Middle frontal gyrus (tissue), 1 donor: ENCODE results near the gene SWI5.
"Not testable (repeated sequence)": the region's sequence is repeated elsewhere in the genome, so short reads cannot be mapped to it uniquely, and the experiment has no call there.

Experiments
- DNase-seq: peaks from one replicate; pipeline ENCODE4 v3.0.0-alpha.2; 2015; ENCODE audit warnings: low spot score; ENCODE audit errors: extremely low spot score

Gene SWI5

DNA sequence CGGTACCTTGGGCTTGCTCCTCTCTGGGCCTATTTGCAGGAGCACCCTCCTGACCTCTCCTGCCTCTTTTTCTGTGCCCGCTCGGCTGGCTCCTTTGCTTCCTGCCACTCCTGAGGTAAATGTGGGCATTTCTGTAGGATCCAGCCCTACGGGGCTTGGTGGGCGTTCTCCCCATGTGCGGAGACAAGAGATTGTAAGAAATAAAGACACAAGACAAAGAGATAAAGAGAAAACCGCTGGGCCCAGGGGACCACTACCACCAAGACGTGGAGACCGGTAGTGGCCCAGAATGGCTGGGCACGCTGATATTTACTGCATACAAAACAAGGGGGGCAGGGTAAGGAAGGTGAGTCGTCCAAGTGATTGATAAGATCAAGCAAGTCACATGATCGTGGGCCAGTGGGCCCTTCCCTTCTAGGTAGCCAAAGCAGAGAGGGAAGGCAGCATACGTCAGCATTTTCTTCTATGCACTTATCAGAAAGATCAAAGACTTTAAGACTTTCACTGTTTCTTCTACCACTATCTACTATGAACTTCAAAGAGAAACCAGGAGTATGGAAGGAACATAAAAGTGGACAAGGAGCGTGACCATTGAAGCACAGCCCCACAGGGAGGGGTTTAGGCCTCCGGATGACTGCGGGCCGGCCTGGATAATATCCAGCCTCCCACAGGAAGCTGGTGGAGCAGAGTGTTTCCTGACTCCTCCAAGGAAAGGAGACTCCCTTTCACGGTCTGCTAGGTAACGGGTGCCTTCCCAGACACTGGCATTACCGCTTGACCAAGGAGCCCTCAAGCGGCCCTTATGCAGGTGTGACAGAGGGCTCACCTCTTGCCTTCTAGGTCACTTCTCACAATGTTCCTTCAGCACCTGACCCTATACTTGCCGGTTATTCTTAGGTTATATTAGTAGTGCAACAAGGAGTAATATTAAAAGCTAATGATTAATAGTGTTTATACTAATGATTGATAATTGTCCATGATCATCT lies 3.3 kb downstream of the SWI5 start:
- DNase-seq: not testable (repeated sequence)

DNA sequence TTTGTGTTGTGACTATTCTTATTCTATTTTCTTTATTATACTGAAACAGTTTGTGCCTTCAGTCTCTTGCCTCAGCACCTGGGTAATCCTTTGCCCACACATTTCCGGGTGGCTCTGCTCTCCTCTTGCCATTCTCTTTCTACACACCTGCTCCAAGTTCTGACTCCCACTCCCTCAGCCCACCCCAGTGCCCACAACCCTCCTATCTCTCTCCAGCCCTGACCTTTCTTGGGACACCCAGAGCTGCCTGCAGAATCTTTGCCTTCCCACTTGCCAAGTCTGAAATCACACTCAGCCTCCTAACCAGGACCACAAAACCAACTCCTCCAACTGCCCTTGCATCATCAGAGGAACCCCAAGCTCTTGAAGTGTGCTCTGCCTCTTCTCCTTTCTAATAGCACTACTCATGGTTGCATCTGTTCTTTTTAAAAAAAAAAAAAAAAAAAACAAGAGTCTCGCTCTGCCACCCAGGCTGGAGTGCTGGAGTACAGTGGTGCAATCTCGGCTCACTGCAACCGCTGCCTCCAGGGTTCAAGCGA lies 4.1 kb downstream of the SWI5 start:
- no peak for DNase-seq

DNA sequence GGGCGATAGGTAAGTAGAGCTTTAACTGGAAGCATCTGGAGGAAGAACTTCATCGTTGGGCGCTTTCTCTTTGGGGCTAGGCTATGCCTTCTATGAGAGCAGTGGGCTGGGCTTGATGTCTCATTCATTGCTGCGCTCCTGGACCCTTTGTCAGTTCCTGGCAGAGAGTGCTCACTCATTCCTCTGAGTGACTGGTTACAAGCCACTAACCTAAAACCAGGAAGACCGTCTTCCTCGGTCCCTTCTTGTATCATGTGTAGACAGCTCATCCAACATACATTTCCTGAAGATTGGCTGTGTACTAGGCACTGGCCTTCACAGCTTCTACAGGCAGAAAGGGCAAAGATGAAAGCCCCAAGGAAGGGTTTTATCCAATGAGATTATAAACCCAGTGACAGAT lies 6.4 kb downstream of the SWI5 start:
- no peak for DNase-seq

DNA sequence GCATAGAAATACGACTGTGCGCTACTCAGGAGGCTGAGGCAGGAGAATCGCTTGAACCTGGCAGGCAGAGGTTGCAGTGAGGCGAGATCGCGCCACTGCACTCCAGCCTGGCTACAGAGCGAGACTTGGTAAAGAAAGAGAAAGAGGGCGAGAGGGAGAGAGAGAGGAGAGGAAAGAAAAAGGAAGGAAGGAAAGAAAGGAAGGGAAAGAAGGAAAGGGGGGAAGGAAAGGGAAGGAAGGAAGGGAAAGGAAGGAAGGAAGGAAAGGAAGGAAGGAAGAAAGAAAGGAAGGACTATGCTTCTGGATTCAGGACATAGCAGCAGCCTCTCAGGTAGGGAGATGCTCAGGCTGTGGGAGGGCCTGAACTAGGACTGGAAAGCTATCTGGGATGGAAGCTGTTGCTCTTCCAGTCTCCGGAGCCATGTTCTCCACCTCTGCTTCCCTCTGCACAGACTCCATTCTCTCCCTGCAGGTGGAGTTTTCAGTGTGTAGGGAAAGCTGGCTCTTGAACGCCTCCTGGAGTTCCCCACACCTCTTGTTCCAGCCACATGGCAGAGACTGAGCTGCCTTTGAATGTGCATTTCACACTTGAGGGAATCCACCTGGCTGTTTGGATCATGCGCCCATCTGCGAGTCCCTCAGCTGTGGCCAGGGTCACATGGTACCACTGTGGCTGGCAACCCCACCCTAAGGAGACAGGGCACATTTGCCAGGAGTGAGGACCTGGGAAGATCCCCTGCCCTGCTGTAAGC lies 9.1 kb downstream of the SWI5 start:
- DNase-seq: no peak

DNA sequence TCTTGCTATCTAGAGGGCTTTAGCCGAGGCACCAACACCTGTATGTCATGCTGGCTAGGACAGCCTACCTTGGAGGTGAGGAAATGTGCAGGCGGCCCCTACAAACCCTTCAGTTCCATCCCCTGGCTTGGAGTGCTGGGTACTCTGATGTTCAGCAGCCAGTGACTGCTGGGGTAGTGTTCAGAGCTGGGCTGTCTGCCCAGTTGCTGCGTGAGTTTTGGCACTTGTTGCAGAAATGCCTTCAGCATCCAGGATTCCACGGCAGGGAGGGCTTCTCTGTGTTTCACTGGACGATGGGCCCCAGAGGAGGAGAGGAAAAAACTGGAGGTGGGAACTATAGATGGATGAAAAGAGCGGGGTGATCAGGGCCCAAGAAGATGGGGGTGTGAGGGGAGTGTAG lies 10.4 kb downstream of the SWI5 start:
- peak; percentile 66 for DNase-seq

DNA sequence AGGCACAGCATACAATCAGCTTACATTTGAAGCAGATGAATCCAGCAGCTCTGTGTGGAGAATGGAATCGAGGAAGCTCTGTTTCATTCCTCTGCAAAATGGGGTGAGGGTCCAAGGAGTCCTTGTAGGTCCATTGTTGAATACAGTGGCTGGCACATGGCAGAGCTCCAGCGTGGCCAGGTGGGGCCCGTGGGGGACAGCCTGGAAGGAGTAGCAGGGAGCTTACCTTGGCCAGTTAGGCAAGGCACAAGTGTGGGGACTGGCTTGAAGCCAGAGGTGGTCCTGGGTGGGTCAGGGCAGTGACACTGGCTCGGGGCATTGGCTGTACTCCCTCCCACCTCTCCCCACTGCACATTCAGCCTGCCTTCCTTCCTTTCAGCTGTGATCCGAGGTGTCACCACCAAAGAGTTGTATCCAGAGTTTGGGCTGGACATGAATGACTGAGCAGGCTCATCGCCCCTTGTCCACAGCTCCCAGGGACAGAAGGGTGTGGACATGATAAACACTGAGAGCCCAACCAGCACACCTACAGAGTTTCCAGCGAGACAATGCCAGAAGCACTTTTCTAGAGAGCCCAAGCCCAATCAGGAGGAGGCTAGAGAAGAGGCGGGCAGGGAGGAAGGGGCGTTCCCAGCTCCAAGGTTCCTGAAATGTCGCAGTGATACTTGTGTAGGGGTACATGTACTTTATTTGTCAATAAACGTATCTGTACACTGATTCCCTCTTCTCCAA lies 12.4 kb downstream of the SWI5 start:
- DNase-seq: no peak

DNA sequence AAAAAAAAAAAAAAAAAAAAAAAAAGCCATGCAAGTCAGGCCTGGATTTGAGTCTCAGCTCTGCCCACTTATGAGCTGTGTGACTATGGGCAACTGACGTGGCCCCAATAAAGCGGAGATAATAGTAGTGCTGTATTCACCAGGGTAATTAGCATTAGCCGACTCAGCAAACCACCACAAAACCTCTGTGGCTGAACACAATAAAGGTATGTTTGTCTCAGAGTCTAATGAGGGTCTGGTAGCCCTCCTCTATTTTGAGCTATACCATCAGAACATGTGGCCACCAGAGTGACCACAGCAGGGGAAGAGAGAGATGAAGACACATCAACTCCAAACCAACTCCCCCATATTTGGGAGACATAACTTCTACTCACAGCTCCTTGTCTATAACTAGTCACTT lies 15.9 kb downstream of the SWI5 start:
- DNase-seq: no peak

DNA sequence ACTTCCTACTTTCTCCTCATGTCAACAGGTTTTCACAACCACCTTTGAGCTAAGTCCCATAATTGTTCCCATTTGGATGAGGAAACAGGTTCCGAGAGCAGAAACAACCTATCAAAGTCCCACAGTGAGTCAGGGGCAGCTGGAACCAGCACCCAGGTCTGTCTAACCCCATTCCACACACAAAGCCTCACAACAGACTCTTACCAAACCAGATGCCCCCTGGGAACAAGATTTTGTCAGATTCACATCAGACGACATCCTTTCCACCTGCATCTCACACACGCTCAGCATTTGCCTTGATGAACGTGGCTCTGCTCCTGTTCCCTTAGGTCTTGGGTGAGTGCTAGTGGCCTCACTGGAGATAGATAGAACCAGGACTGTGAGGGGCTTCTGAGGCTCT lies 17.0 kb downstream of the SWI5 start:
- DNase-seq: no peak

DNA sequence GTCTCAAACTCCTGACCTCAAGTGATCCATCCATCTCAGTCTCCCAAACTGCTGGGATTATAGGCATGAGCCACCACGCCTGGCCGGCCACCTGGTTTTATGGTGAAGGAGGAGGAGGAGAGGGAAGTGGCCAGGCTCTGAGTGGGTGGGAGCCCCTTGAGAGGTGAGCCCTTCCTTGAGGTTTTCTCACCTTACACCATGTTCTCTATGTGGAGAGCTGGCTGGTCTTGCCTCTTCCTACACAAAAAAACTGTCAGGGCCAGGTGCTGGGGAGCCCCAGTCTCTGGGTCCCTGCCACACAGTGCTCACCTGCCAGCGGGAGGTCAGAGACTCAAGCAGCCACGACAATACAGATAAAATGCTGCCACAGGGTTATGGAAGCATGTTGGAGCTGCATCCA lies 18.1 kb downstream of the SWI5 start:
- DNase-seq: no peak

DNA sequence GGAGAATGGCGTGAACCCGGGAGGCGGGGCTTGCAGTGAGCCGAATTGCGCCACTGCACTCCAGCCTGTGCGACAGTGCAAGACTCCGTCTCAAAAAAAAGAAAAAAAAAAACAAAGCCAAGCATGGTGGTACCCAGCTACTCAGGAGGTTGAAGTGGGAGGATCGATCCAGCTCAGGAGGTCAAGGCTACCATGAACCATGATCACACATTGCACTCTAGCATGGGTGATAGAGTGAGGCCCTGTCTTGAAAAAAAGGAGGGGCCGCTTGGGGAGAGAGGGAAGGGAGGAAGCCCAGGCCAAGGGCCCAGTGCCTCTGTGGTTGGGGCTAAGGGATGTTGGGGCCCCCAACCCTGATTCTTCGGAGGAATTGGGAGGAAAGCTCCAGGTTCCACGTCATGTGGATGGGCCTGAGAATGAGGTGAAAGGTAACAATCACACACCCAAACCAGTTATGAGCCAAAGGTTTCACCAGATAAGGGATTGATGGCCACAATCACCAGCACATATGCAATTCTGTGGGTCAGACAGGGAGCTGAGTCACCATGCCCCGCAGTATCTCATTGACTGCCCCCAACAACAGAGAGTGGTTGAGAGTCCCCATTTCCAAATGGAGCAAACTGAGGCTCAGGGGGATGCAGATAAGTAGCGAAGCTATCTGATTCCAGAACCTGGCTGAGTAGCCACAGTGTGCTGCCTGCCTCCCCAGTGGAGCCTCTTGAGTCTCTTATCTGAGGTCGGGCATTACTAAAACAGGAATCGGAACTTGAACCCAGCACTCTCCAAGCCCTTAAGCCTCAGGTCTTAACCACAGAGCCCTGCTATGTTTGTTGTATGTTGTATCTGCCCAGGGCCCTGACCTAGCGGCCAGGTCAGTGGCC lies 20.5 kb downstream of the SWI5 start:
- no peak for DNase-seq

DNA sequence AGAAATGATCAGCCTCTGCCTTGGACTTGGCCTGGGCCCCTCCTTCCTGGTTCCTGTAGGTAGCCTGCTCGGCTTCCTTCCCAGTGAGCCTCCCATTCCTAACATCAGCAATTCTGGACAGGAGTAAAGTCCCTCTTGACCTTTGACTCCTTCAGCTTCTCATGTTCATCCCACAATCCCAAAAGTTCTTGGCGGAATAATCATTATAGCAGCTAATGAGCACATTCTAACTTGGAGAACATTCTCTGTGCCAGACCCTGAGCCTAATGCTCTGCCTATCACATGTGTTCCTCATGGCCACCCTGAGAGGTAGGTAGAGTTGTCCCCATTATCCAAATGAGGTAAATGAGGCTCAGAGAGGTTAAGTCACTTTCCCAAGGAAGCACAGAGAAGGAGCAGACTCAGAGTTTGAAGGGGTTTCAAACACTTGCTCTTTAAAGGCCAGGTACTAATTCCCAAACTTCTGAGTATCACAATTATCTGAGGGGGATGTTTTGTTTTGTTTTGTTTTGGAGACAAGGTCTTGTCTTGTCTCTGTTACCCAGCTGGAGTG lies 21.2 kb downstream of the SWI5 start:
- DNase-seq: no peak

DNA sequence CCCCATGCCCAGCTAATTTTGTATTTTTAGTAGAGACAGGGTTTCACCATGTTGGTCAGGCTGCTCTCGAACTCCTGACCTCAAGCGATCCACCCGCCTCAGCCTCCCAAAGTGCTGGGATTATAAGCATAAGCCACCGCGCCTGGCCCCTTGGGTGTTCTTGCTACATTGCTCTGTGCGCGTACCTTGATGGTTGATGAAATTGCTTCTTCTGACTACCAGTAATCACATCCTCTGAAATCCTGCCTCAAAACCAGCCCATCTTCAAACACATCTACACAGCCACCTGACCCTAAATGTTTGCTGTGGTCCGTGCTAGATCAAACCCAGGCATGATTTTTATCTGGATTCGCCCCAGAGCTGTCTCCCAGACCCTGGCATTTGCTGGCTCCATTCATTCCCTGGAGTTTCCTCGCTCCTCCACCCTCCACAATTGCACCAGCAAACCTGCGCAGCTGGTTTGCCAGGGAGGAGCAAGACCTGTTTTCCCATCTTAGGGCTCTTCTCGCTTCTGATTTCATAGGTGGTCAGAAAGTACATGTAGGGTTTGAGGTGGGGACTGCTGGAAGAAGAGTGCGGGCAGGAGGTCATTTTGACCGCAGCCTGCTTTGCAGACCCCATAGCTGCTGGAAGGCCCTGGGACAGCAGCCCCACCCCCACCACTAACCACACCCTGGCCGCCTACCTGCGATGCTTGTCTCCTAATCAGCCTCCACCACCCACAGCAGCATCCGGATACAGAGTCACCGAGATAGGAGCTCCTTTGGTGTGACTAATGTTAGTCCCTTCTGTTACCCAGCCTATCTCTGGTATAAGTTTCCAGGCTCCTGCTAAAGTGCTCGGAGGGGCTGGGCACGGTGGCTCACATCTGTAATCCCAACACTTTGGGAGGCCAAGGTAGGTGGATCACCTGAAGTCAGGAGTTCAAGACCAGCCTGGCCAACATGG lies 22.7 kb downstream of the SWI5 start:
- no peak for DNase-seq

DNA sequence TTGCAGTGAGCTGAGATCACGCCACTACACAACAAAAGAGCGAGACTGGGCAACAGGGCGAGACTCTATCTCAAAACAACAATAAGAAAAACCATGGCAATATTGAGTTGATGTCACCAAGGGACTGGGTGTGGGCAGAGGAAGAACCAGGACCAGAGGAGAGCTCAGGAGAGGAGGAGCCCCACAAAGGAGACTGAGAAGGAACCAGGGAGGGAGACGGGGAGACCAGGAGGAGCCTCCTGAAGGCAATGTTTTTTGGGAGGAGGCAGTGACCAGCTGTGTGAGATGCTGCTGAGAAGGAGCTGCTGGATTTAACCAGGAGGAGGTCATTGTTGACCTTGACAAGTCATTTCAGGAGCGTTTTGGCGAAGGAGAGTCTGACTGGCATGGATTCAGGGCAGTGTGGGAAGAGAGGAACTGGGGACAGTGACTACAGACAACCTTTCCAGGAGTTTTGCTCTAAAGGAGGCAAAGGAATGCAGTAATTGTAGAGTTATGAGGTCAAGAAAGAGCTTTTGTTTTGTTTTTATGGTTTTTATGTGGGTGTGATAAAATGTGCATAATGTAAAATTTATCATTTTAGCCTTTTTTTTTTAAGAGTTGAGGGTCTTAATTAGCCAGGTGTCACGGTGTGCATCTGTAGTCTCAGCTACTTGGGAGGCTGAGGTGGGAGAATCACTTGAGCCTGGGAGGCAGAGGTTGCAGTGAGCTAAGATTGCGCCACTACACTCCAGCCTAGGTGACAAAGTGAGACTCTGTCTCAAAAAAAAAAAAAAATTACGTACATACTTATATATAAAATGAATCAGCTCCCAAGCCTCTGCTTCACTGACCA lies 28.3 kb downstream of the SWI5 start:
- DNase-seq: no peak

DNA sequence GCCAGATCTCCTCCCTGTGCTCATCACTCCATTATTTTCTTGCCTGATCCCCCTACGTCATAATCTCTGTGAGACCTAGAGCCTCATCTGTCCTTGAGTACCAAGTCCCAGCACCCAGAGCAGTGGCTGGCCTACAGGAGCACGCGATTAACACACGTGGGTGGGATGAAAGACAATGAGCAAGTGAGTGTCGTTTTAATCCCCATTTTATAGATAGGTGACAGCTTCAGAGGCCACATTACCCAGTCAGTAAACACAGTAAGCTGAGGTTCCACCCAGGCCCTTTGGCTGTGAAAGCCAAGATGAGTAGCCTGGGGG lies 28.9 kb downstream of the SWI5 start:
- DNase-seq: no peak

DNA sequence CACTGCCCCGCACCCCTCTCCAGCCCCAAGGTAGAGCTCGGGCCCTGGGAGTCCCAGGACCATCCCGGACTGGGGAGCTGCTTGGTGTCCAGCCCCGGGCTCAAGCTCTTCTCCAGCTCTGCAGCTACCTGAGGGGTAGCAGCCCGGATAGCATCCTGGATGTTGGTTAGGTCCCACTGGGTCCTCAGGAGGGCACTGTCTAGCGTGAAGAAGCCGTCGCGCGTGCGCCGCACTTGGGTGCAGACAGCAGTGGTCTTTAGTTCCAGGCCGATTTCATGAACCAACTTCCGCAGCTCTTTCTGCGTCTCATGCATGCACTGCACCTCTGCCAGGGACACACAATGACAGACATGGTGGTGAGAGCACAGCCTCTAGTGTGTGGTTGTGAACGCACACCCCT lies 33.5 kb downstream of the SWI5 start:
- DNase-seq: no peak

DNA sequence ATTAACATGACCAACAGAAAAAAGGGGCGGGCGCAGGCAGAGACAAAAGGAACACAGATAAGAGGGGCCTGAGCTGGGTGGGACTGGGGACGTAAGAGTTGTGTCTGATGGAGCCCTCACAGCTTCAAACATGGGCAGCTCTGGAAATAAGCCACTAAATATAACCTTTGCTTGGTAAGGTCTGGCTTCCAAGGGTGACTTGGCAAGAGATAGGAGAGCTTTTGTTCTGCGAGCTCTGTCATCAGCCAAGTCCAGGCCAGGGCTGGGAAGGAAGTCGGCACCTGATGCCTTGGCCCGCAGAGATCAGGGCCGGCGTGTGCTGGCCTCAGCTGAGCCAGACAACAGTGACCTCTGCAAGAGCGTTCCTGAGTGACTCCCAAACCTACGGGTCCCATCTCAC lies 34.4 kb downstream of the SWI5 start:
- DNase-seq: no peak

DNA sequence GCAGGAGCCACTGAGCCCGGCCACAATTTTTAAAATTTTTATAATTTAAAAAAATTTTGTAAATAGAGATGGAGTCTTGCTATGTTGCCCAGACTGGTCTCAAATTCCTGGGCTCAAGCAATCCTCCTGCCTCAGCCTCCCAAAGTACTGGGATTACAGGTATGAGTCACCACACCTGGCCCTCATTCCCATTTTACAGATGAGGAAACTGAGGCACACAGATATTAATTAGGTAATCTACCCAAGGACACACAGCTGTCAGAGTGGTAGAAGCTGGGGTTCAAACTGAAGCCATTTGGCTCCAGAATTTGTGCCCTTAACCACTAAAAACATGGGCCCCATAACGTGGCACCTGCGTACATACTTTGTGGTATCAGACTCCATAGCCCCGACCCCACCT lies 38.6 kb downstream of the SWI5 start:
- DNase-seq: no peak

DNA sequence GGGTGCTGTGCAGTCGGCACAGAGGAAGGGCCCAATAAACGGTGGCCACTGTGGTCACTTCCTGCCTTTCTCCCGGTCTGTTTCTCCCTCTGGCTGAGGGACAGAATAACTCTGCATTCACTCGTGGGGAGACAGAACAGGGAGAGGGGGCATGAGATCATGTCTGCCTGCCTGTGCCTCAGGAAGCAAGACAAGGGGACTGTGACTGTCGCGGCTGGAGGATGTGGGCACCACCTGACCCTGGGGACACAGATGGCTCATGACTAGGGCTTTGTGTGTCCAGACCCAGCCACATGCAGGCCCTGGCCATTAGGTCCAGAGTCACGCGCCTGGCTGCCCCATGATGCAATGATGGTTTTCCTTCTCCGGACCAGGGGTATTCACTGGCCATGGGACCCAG lies 40.3 kb downstream of the SWI5 start:
- DNase-seq: peak; percentile 76
